K562 (cell line): Measurements from ENCODE around the gene ARIH1. TPM values are rescaled to one million over a fixed set of nuclear protein-coding genes. Genes with fewer than 3 reads are reported as not detected.

ENCODE experiments used
- CEBPB ChIP-seq: fragments of 450-650 bp; IDR thresholded peaks from 2 replicates; pipeline ENCODE4 v1.6.1; 2016; ENCODE audit warnings: missing genetic modification characterization, missing compliant biosample characterization
- ELK3 ChIP-seq: fragments of 450-650 bp; formaldehyde crosslinking; IDR thresholded peaks from 2 replicates; pipeline ENCODE4 v1.4.0; 2020; ENCODE audit warnings: mild to moderate bottlenecking
- HLTF ChIP-seq: fragments of 450-650 bp; IDR thresholded peaks from 2 replicates; pipeline ENCODE4 v1.6.1; 2016
- HNRNPLL ChIP-seq: fragments of 200-400 bp; formaldehyde crosslinking; IDR thresholded peaks from 2 replicates; pipeline ENCODE4 v1.6.1; 2017; ENCODE audit warnings: low read length, low read depth, mild to moderate bottlenecking; ENCODE audit not compliant: poor library complexity, severe bottlenecking
- ID3 ChIP-seq, 2 experiments: fragments of 250-450 bp in 1 of 2; fragments of 450-650 bp in 1 of 2; sonication (Bioruptor Pico) in 1 of 2; IDR thresholded peaks; 2 replicates each; pipeline versions ENCODE4 v1.6.1 to v1.8.0; 2016 to 2021; ENCODE audit warnings: mild to moderate bottlenecking in 2 of 2, moderate library complexity in 2 of 2, missing compliant biosample characterization in 1 of 2, missing genetic modification characterization in 1 of 2
- KLF16 ChIP-seq: IDR thresholded peaks from 2 replicates; pipeline ENCODE4 v1.6.1; 2016; ENCODE audit warnings: antibody characterized with exemption
- NFE2L1 ChIP-seq: fragments of 450-650 bp; IDR thresholded peaks from 2 replicates; pipeline ENCODE4 v1.6.1; 2016; ENCODE audit warnings: missing genetic modification characterization, low read depth, mild to moderate bottlenecking, missing compliant biosample characterization, moderate library complexity, borderline replicate concordance
- PCBP2 ChIP-seq: fragments of 200-400 bp; formaldehyde crosslinking; IDR thresholded peaks from 2 replicates; pipeline ENCODE4 v1.6.1; 2018; ENCODE audit warnings: low read length, low read depth, mild to moderate bottlenecking, moderate library complexity; ENCODE audit not compliant: poor library complexity, severe bottlenecking
- SNAPC5 ChIP-seq: fragments of 250-450 bp; sonication (Bioruptor Pico); IDR thresholded peaks from 2 replicates; pipeline ENCODE4 v1.8.0; 2021; ENCODE audit warnings: moderate library complexity, mild to moderate bottlenecking, inconsistent platforms
- ZBTB11 ChIP-seq, 3 experiments: fragments of 200-800 bp in 1 of 3; fragments of 250-450 bp in 1 of 3; fragments of 450-650 bp in 1 of 3; sonication (Bioruptor Pico) in 1 of 3; sonication (Bioruptor generic) in 1 of 3; formaldehyde crosslinking in 1 of 3; IDR thresholded peaks; 2 replicates each; pipeline versions ENCODE4 v1.6.1 to v1.8.0; 2016 to 2022; ENCODE audit warnings: mild to moderate bottlenecking in 2 of 3, missing genetic modification characterization in 2 of 3, missing compliant biosample characterization in 1 of 3, moderate library complexity in 1 of 3
- ZNF609 ChIP-seq: sonication (generic); formaldehyde crosslinking; IDR thresholded peaks from 2 replicates; pipeline ENCODE4 v1.8.1; 2023; ENCODE audit warnings: missing genetic modification reagents, mild to moderate bottlenecking, borderline replicate concordance
- polyA plus RNA-seq, 8 experiments: library from polyadenylated mRNA; depleted of rRNA in 4 of 8; stranded (reverse) in 5 of 8; unstranded in 3 of 8; fragments of >200 nt; fragmentation: Nextera tagmentation in 2 of 8; fragmentation: Illumina TruSeq in 1 of 8; extraction: Ambion mirVana in 2 of 8; extraction: Trizol in 1 of 8; gene quantifications; 2 replicates each; pipeline versions ENCODE4 v1.2.1 to v1.2.3, GENCODE V29; 2011 to 2014; ENCODE audit warnings: inconsistent platforms in 1 of 8, missing spikeins in 1 of 8
- total RNA-seq, 7 experiments: library from RNA; depleted of rRNA in 6 of 7; stranded (reverse); fragments of >200 nt in 6 of 7; fragmentation: Illumina TruSeq in 2 of 7; extraction: Trizol in 2 of 7; gene quantifications; 2 replicates each; pipeline versions ENCODE4 v1.2.1 to v1.2.3, GENCODE V29; 2011 to 2021; ENCODE audit warnings: low replicate concordance in 1 of 7

ARIH1 gene
- total and polyA plus RNA-seq, 9 of the 15 experiments (the other 6 are each of a cell fraction or from before 2014, with no cell fraction given), result 17.7 to 125 (median 31.4) TPM

- TF ChIP-seq ZBTB11 (CRISPR knock-in tag; IDR thresholded peaks at IDR 0.05), result no peak
- TF ChIP-seq SNAPC5 (CRISPR knock-in tag), result no peak
- TF ChIP-seq CEBPB (tag), result no peak
- TF ChIP-seq HNRNPLL, result no peak
- no peak for TF ChIP-seq NFE2L1
- no peak for TF ChIP-seq ZNF609 (CRISPR knock-in tag)
- TF ChIP-seq ELK3 (CRISPR knock-in tag), result no peak
- no peak for TF ChIP-seq KLF16
- TF ChIP-seq HLTF, result no peak
- TF ChIP-seq ID3 (CRISPR knock-in tag; IDR thresholded peaks at IDR 0.05), result no peak
- TF ChIP-seq ID3 (tag; IDR thresholded peaks at IDR 0.05), result no peak
- no peak for TF ChIP-seq PCBP2
These were observed 117.2 kb downstream of the ARIH1 start (continued) for GRCh38 chr15:72591361-72591760.
